Myocyte (in vitro differentiated cells): ENCODE data around the gene COL5A3. TPM values are rescaled to one million over a fixed set of nuclear protein-coding genes. Genes with fewer than 3 reads are reported as not detected.
"Not testable (repeated sequence)": the region's sequence is repeated elsewhere in the genome, so short reads cannot be mapped to it uniquely, and the experiment has no call there.

ENCODE experiments used
- DNase-seq: peaks from one replicate; pipeline ENCODE4 v3.0.0-alpha.2; 2012; ENCODE audit warnings: low read depth
- total RNA-seq: library from RNA; depleted of rRNA; stranded (reverse); fragments of >200 nt; gene quantifications from 2 replicates; pipeline ENCODE4 v1.2.3, GENCODE V29; 2014

Gene COL5A3
- total RNA-seq, 1 donor from 2014 or later, result 75.3 TPM

DNA sequence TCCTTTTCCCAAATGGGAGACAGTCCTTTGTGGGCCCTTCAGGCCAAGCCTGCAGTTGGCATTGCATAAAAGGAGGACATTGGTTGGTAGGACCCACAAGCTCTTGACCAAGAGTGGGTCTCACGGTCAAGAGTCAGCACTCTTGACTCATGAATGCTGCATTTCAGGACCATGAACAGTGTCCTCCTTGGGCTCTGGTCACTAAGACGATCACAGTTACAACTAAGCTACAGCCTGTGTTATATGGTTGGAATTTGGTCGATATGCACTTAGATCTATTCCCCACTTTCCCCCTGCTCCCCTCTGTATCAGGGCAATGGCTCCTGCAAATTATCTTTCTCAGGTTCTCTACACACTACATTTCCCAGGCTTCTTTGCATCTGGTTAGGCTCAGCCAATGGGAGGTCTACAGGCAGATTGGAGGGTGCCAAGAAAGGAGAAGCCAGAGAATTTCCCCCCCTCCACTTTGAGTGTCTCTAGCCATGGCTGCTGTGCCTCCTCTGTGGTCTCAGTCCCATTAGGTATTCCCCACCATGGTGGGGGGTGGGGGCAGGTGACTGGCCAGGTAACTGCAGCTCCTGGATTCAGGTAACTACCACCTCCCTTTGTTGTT lies 70.9 kb downstream of the COL5A3 start:
- DNase-seq, result peak; percentile 63

DNA sequence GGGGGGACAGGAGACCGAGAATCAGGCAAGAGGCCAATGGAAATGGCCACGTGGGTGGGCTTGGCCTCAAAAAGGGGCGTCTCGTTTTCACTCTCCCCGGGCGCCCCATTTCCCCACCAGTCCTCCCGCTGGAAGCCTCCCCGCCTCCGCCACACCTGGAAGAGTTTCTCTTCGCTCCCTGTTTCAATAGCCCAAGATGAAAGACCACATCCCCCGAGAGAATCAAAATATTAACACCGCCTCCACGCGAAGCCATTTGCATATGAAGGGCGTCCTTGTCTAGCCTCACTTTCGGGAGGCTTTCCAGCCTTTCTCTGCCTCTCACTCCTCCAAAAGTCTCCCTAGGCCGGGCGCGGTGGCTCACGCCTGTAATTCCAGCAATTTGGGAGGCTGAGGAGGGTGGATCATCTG lies 73.3 kb downstream of the COL5A3 start:
- DNase-seq, result no peak

DNA sequence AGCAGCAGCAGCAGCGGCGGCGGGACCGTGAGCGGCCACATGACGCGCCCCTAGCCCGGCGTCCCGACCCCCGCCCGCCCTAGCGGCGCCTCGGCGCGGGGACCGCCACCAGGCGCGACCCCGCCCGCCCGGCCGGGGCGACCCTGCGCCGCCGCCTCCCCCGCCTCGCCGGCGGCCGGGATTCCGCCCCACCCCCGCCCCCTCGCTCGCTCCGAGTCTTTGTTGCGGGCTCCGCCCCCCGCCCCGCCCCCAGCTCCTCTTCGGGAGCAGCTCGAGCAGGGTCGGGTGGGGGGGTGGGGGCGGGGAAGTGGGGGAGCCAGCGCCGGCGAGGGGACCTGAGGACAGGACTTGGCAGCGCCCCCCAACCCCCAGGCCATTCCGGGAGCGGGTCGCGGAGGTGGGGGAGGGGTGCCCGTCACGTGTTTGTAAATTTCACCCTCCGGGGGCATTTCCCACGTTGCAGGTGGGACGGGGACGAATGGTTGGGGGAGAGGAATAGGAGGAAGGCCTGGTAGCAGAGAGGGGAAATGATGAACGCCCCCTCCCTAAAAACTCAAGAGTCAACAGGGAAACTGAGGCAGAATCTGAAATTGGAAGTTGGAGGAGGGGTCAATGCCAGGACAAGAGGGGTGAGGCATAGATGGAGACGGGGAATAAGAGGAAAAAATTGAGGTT lies 73.8 kb downstream of the COL5A3 start, which contains the start of gene OLFM2:
TSS of gene OLFM2 (minus strand) at position 190 of the 675 bp plus-strand sequence. CDS start at position 41, 149 bp downstream.
- no peak for DNase-seq

DNA sequence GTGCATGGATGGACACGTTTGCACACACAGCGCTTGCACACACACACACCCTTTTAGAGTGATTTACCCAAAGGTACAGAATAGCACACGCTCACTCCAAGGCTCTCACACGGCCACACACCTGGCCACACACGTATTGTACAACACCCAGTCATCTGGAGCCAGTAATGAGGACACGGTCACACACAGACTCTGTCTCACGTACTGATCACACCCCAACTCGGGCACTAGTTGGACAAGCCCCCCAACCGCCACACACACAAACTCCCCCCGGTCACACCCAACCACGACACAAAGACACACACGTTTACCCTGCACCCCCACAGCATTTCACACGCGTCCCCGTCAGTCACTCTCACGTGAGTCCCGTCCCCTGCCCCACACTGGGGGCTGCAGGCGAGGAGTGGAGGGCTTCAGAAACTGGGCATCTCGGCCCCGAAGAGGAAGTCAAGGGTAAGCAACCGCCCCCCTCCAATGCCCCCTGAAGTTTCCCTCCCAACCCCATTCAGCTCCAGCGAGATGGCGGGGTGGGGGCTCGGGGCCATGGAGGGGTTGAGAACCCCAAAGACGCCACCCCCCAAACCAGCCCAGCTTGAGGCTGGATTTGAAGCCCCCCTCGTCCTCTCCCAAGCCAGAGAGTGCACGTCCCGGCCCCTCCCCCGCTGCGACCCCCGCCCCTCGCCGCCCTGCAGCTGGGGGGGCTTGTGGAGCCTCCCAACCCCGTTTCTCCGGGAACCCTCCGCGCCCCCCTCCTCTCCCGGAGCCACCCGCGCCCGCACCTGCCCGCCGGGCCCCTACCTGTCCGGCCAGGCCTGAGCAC lies 74.6 kb downstream of the COL5A3 start:
- DNase-seq, result no peak

DNA sequence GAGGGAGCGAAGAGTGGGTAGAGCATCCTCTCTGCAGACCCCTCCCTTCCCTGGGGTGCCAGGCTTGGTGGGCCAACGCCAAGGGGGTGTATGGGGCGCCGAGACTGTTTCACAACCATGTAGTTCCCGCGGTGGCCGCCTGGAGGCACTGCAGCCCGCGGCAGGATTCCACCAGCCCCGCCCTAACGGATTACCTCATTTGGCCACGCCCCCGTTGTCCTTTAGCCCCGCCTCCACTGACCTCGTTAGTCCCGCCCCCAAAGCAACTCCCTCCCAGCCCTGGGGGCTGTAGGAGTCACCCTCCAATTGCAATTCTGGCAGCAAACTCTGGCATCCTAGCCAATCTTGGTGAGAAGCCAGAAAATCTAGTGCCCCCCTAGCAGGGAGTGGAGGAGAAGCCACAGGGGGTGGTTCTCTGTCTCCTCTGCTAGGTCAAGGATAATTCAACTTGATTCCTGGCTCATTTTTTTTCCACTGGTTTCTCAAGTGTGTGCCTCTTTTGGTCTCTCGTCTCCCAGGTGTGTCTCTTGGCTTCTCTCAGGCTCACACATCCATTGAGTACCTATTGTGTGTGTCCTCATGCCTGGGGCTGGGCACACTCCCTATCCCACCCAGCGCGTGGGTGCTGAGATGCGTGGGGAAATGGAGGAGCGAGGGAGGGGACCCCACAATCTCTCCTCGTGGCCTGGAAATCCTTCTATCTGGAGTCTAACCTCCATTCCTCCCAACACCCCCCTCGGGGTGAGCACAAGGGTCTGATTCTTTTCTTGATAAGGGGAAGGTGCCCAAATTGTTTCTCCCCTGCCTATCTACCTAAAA lies 76.0 kb downstream of the COL5A3 start:
- DNase-seq, result peak; percentile 65

DNA sequence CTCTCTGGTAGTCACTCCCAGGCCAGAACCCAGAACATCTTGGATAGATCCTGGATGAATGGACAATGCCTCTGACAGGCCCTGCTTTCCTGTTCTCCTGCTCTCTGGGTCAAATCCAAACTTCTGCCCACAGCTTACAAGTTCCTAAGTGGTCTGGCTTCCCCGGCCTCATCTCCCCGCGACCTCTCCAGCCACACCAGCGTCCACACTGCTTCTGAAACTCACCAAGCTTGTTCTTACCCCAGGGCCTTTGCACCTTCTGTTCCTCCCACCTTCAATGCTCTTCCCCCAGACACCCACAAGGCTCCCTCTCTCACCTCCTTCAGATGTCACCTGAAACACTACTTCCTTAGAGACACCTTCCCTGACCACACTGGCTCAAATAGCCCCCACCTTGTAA lies 77.5 kb downstream of the COL5A3 start:
- DNase-seq, result no peak

DNA sequence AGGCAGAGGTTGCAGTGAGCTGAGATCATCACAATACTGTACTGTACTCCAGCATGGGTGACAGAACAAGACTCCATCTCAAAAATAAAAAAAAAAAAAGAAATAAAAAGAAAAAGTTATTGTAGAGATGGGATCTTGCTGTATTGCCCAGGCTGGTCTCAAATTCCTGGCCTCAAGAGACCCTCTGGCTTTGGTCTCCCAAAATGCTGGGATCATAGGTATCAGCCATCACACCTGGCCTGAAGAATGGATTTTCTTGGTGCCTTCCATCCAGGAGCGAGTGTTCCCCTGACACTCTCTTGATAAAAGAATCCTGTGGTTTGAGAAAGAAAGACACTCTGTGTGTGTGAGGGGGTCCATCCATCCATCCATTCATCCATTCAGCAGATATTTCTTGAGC lies 78.7 kb downstream of the COL5A3 start:
- no peak for DNase-seq

DNA sequence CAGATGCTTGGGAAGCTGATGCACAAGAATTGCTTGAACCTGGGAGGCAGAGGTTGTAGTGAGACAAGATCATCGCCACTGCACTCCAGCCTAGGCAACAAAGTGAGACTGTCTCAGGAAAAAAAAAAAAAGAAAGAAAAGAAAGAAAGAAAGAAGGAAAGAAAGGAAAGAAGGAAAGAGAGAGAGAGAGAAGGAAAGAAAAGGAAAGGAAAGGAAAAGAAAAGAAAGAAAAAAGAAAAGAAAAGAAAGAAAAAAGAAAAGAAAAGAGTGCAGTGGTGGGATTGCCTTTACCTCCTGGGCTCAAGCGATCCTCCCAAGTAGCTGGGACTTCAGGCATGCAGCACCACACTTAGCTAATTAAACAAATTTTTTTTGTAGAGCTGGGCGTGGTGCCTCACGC lies 86.9 kb downstream of the COL5A3 start:
- no peak for DNase-seq

DNA sequence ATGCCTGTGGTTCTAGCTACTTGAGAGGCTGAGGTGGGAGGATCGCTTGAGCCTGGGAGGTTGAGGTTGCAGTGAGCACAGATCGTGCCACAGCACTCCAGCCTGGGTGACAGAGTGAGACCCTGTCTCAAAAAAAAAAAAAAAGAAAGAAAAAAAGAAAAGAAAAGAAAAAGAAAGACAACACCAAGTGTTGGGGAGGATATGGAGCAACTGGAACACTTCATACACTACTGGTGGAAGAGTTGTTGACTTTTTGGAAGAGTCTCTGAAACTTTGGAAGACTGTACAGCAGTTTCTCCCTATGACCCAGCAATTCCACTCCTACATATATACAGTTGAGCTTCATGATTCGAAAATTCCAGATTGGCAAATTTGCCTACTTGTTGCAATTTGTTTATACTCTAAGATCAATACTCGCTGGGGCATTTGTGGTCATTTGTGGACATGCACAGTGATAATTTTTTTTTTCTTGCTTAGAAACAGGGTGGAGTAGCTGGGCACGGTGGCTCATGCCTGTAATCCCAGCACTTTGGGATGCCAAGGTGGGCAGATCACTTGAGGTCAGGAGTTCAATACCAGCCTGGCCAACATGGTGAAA lies 87.4 kb downstream of the COL5A3 start:
- not testable (repeated sequence) for DNase-seq

DNA sequence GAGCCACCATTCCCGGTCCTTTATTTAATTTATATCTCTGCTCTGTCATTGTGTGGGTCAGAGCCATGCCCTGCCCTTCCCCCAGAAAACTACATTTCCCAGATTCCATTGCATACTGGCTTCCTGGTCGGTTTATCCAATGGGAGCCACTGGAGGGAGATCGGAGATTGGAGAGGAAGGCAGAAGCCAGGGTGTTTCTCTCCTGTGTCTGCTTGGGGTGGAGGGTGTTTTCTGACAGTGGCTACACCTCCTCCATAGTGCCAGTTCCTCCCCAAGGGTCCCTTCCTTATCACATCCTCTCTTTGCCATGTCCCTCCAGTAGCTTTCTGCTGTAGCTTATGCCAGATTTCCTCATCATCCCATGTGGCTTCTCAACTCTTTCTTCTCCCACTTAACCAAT lies 93.0 kb downstream of the COL5A3 start:
- DNase-seq, result peak; percentile 46

DNA sequence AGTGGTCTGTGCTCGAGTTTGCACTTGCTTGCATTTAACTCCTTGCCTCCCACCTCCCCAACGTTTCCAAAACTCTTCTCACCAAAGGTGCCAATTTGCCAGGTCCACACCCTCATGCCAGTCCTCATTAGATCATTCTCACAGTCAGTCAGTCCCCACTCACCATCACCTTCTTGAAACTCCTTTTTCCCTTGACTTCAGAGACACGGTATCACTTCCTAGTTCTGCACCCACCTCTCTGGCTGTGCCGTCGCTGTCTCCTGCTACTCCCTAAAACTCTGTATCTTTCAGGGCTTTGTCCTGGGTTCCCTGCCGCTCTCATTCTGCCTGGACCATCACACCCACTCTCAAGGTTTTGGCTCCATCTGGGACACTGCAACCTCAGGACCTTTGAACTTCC lies 93.6 kb downstream of the COL5A3 start:
- DNase-seq, result no peak

DNA sequence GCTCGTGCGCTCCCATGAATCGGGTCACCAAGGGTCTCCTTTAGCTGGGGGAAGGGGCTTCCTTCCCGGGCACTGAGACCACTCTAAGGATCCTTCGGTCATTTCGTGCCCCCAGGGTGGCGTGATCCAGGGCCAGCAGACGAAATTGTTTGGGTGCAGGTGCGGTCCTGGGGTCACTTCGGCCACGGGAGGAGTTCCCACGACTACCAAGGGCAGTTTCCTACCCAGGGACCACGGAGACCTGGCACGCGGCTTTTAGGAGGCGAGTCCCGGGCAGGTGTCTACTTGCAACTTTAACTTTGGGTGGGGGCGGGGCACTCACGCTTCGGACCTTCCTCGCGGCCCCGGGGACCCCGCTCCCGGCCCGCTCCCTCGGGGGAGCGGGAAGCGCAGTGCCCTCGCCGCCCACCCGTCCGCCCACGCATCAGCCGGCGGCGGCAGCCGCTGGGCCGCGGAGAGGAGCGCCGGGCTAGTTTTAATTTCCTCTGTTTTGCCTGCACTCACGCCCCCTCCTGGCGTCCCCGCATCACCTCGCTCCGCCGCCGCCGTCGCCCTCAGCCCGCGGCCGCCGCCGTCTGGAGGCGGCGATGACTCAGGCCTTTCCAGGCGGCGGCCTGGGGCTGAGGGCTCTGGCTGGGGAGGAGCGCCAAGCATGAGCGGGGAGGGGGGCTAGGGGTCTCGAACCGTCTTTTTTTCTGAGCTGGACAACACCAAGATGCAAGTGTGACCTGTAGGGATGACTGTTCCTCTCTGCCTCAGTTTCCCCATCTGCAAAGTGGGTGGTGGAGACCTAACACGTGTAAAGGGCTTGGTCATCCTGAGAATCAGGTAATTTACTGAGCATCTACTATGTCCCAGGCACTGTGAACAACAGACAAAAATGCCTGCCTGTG lies 95.7 kb downstream of the COL5A3 start:
- peak; percentile 74 for DNase-seq

DNA sequence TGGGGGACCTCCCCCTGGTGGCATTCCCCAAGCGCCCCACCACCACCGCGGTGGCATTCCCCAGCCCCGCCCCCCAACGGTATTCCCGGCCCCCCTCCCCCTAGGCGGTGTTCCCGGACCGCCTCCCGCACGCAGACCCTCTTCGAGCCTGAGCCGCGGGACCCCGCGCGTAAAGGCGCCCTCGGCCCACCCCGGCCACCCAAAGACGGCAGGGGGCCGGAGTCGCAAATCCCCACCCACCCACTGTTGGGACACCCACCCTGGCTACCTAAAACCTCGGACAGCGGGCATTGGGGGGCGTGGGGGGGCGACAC lies 96.3 kb downstream of the COL5A3 start:
- DNase-seq, result no peak

DNA sequence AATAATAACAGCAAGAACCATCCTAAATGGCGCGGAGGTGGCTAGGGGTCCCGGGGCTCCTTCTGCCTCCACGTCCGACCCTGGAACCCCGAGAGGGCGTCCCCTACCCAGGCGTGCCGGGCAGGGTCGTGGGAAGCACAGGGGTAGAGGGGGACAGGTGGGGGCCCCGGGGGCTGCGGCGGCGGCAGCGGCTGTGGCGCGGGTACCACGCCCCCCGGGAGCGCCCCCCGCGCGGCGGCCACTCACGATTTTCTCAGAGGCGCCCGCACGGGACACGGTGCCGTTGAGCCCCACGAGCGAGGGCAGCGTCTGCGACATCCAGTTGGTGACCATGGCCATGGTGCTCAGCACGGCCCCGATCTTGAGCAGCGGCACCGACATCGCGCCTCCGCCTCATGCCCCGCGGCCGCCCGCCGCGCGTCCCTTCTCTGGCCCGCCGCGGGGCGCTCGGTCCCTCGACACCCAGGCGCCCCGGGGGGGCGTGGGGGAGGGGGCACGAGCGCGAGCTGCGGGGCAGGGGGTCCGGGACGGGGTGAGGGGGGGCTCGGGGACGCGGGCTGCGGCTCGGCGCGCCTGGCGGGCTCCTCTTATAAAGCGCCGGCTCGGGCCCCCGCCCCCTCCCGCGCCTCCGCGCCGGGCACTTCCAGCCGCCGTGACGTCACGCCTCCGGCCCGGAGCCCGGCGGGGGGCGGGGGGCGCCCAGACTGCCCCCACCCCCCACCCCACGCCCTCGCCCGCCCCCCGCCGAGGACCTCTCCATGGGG lies 96.9 kb downstream of the COL5A3 start:
- DNase-seq, result no peak

DNA sequence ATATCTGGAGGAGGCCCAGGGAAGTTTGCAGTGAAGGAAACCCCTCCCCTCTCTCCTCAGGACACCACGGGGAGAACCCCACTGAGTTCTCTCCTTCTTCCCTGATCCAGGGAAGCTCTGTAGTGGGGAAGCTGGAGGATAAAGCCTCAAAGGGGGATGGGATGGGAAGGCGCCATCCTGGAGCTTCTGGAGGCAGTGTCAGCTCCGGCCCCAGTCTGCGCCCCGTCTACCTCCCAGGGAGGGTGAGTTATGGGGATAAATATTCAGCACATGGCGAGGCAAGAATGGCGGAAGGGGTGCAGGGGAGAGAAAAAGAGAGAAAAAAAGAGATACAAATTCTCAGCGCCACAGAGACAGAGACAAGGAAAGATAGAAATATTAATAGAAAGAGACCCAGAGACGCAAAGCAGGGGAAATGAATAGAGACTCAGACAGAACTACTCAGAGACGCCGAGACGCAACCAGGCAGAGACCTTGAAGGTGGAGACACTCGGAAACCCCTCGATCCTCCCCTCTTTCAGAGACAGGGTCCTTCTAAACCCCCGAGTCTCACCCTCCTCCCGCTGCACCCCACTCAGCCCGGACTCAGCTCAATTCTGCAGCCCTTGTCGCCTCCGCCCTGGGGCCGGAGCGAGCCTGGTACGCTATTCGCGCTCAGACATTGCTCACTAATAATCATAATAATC lies 97.6 kb downstream of the COL5A3 start:
- DNase-seq, result no peak

DNA sequence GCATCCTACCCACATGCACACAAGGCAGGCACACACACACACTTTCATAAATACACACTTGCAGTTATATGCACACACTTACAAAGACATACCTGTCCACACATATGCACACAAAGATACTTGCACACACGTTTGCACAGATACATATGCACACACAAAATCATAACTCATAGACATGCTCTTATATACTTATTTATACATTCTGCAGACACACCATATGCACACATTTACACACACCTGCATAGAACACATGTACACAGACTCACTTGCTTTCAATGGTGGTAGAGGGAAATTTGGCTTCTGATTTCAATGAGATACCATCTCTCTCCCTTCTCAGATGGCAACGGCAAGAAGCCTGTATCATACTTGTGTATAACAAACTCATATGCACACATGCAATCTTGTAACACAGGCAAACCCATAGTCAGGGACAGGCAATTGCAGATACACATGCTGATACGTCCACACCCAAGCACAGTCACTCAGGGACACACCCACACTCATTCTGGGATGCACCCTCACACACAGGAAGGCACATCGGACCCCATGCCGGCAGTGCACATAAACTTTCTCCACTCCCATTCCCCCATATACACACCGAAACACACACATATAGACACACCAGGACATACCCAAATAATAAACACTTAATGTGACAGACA lies 98.6 kb downstream of the COL5A3 start:
- DNase-seq, result no peak

DNA sequence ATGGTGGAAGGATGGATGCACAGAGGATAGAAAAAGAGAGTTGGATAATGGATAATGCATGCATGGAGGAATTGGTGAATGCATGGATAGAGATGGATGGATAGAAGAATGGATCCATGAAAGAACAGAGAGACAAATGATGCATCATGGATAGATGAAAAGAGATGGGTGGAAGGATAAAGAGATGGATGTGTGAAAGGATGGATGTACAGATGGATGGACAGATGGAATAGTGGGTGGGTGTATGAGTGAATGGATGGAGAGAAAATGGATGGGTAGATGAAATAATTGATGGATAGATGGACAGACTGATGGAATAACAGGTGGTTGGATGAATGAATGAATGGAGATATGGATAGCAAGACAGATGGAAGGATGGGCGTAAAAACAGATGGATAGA lies 99.7 kb downstream of the COL5A3 start:
- no peak for DNase-seq
